SK-N-SH (cell line): ENCODE results near the gene TSKS. TPM values are rescaled to one million over a fixed set of nuclear protein-coding genes. Genes with fewer than 3 reads are reported as not detected.

ENCODE experiments used
- CTCF ChIA-PET: fragments of 300-600, 350-600 bp; formaldehyde crosslinking; extraction: SDS; loops from one replicate; lab custom pipeline; 2021; lab: Yijun Ruan, JAX
- POLR2A ChIA-PET: fragments of 350-600 bp; sonication (Branson Sonifier 250); formaldehyde crosslinking; extraction: SDS; loops from one replicate; lab custom pipeline; 2020; ENCODE audit warnings: antibody characterized with exemption, inconsistent platforms; lab: Yijun Ruan, JAX
- DNase-seq: peaks from one replicate; pipeline ENCODE4 v3.0.0; 2012
- H2AFZ ChIP-seq: fragments of 200-600 bp; sonication (generic); 2 replicates; pipeline ENCODE4 v1.8.1; 2016; ENCODE audit warnings: antibody characterized with exemption, mild to moderate bottlenecking, low read depth
- H3F3A ChIP-seq: fragments of 200-600 bp; sonication (generic); replicated peaks from 2 replicates; pipeline ENCODE3; 2016; ENCODE audit warnings: antibody characterized with exemption, mild to moderate bottlenecking; ENCODE audit not compliant: insufficient read depth
- H3K27ac ChIP-seq, 2 experiments: fragments of 200-500 bp in 1 of 2; fragments of 200-600 bp in 1 of 2; sonication (Bioruptor generic) in 1 of 2; sonication (generic), shearing (Covaris generic) in 1 of 2; 2 replicates each; pipeline versions ENCODE4 v1.5.1 to v1.6.1; 2014 to 2016; ENCODE audit warnings: low read depth in 2 of 2, inconsistent platforms in 1 of 2, low read length in 1 of 2, mild to moderate bottlenecking in 1 of 2, mixed read lengths in 1 of 2
- H3K27me3 ChIP-seq: fragments of 200-600 bp; sonication (generic), shearing (Covaris generic); 2 replicates; pipeline ENCODE4 v1.6.1; 2016; ENCODE audit warnings: mixed run types; ENCODE audit not compliant: insufficient read depth
- H3K36me3 ChIP-seq, 2 experiments: fragments of 200-500 bp in 1 of 2; fragments of 200-600 bp in 1 of 2; sonication (Bioruptor generic) in 1 of 2; sonication (generic) in 1 of 2; replicated peaks in 1 of 2; 2 replicates each; pipeline versions ENCODE3 to v1.5.1; 2014 to 2016; ENCODE audit warnings: low read length in 1 of 2, mild to moderate bottlenecking in 1 of 2; ENCODE audit not compliant: insufficient read depth in 2 of 2, control insufficient read depth in 1 of 2
- H3K4me1 ChIP-seq, 2 experiments: fragments of 200-500 bp in 1 of 2; fragments of 200-600 bp in 1 of 2; sonication (Bioruptor generic) in 1 of 2; sonication (generic), shearing (Covaris generic) in 1 of 2; 2 replicates each; pipeline versions ENCODE4 v1.5.1 to v1.6.1; 2014 to 2016; ENCODE audit warnings: low read depth in 1 of 2, low read length in 1 of 2, mixed run types in 1 of 2; ENCODE audit not compliant: insufficient read depth in 2 of 2, control insufficient read depth in 1 of 2
- H3K4me2 ChIP-seq: fragments of 200-600 bp; sonication (generic), shearing (Covaris generic); 2 replicates; pipeline ENCODE4 v1.6.1; 2017; ENCODE audit warnings: mixed run types
- H3K4me3 ChIP-seq, 2 experiments: fragments of 200-500 bp in 1 of 2; fragments of 200-600 bp in 1 of 2; sonication (Bioruptor generic) in 1 of 2; sonication (generic), shearing (Covaris generic) in 1 of 2; 2 replicates each; pipeline versions ENCODE4 v1.5.1 to v1.8.1; 2014 to 2016; ENCODE audit warnings: low read depth in 2 of 2, inconsistent platforms in 1 of 2, low read length in 1 of 2, mild to moderate bottlenecking in 1 of 2, mixed read lengths in 1 of 2, moderate library complexity in 1 of 2
- H3K79me2 ChIP-seq: fragments of 200-600 bp; sonication (generic); 2 replicates; pipeline ENCODE4 v1.8.1; 2017; ENCODE audit warnings: mild to moderate bottlenecking; ENCODE audit not compliant: insufficient read depth
- H3K9ac ChIP-seq: fragments of 200-600 bp; sonication (generic); 2 replicates; pipeline ENCODE4 v1.6.1; 2017; ENCODE audit warnings: mixed run types
- H3K9me2 ChIP-seq: fragments of 200-600 bp; sonication (generic); 2 replicates; pipeline ENCODE4 v1.6.1; 2017; ENCODE audit warnings: mixed run types
- H3K9me3 ChIP-seq: fragments of 200-600 bp; sonication (generic); 2 replicates; pipeline ENCODE4 v1.6.1; 2017; ENCODE audit warnings: mixed run types, mild to moderate bottlenecking, moderate library complexity
- H4K20me1 ChIP-seq: fragments of 200-600 bp; sonication (generic); 2 replicates; pipeline ENCODE4 v1.6.1; 2017; ENCODE audit warnings: mild to moderate bottlenecking, mixed run types; ENCODE audit not compliant: insufficient read depth
- ELF1 ChIP-seq: IDR thresholded peaks from 2 replicates; pipeline ENCODE4 v1.4.0; 2012
- FOXM1 ChIP-seq: IDR thresholded peaks from 2 replicates; pipeline ENCODE4 v1.4.0; 2012; ENCODE audit warnings: low read depth, mild to moderate bottlenecking
- GATA2 ChIP-seq: sonication (generic); formaldehyde crosslinking; IDR thresholded peaks from 2 replicates; pipeline ENCODE4 v1.5.0; 2020; ENCODE audit warnings: mild to moderate bottlenecking, missing genetic modification reagents
- IRF3 ChIP-seq: fragments of 150-350 bp; IDR thresholded peaks from 2 replicates; pipeline ENCODE4 v1.6.1; 2016; ENCODE audit warnings: mild to moderate bottlenecking, low read depth, low read length
- NFIC ChIP-seq: IDR thresholded peaks from 2 replicates; pipeline ENCODE4 v1.4.0; 2012; ENCODE audit warnings: borderline replicate concordance
- SIN3A ChIP-seq: IDR thresholded peaks from 2 replicates; pipeline ENCODE4 v1.6.1; 2012; ENCODE audit warnings: low read depth, mild to moderate bottlenecking, low read length, moderate library complexity, borderline replicate concordance
- TAF1 ChIP-seq: IDR thresholded peaks from 2 replicates; pipeline ENCODE4 v1.6.1; 2012; ENCODE audit warnings: low read depth, mild to moderate bottlenecking, low read length, moderate library complexity, borderline replicate concordance
- USF1 ChIP-seq: IDR thresholded peaks from 2 replicates; pipeline ENCODE4 v1.4.0; 2012; ENCODE audit warnings: low read depth, borderline replicate concordance
- USF2 ChIP-seq: fragments of 150-350 bp; IDR thresholded peaks from 2 replicates; pipeline ENCODE4 v1.6.1; 2017; ENCODE audit warnings: antibody characterized with exemption, low read length, low read depth, borderline replicate concordance
- ZBTB33 ChIP-seq: IDR thresholded peaks from 2 replicates; pipeline ENCODE4 v1.4.0; 2012; ENCODE audit warnings: low read depth, borderline replicate concordance
- WGBS: methylation state at CpG from one replicate; pipeline ENCODE4 v1.1.6; 2017; ENCODE audit warnings: low lambda C conversion rate; 5-methylcytosine and 5-hydroxymethylcytosine counted together
- polyA plus RNA-seq, 3 experiments: library from polyadenylated mRNA; depleted of rRNA; stranded (reverse); fragments of >200 nt; gene quantifications; 2 replicates each; pipeline ENCODE4 v1.2.3, GENCODE V29; 2012
- TF ChIP-seq, protein P1 (sequence below): fragments of 200-600 bp; sonication (generic); IDR thresholded peaks from 2 replicates; pipeline ENCODE4 v1.6.1; 2017; ENCODE audit warnings: antibody characterized with exemption, mild to moderate bottlenecking, moderate library complexity
- TF ChIP-seq, protein P2 (sequence below): IDR thresholded peaks from 2 replicates; pipeline ENCODE4; 2012

The TSKS gene
- polyA plus RNA-seq, 1 of the 3 experiments (the other 2 are of a cell fraction), result not detected

GRCh38 chr19:49792829-49793560 lies 29.9 kb upstream of the TSKS start:
- Histone ChIP-seq H3K4me2 (no peak overlapping the region), H3K36me3 (peaks cover 15 to 34% of the 10 kb centered on the region in 2 experiments), H4K20me1 (no peaks in the 10 kb centered on the region), H3K9ac (no peak overlapping the region), H3K9me2 (no peaks in the 10 kb centered on the region), H3K27me3 (no peaks in the 10 kb centered on the region), H3K27ac (no peak overlapping the region), H3K9me3 (no peaks in the 10 kb centered on the region), H3K4me1 (no peaks in the 10 kb centered on the region), H3F3A (no peaks in the 10 kb centered on the region), H3K79me2 (peaks cover 2% of the 10 kb centered on the region; the same call in 1 of the 2 replicates), H3K4me3 (no peak overlapping the region), H2AFZ (no peak overlapping the region)
- WGBS, result 86% methylated on average over 15 of the region's 22 CpGs
- TF ChIP-seq IRF3 (no peak), ZBTB33 (no peak), SIN3A (no peak), USF2 (no peak), NFIC (no peak), ELF1 (no peak), GATA2 (CRISPR knock-in tag) (no peak), TAF1 (no peak), FOXM1 (no peak), USF1 (no peak)
- TF ChIP-seq, protein P1, sequence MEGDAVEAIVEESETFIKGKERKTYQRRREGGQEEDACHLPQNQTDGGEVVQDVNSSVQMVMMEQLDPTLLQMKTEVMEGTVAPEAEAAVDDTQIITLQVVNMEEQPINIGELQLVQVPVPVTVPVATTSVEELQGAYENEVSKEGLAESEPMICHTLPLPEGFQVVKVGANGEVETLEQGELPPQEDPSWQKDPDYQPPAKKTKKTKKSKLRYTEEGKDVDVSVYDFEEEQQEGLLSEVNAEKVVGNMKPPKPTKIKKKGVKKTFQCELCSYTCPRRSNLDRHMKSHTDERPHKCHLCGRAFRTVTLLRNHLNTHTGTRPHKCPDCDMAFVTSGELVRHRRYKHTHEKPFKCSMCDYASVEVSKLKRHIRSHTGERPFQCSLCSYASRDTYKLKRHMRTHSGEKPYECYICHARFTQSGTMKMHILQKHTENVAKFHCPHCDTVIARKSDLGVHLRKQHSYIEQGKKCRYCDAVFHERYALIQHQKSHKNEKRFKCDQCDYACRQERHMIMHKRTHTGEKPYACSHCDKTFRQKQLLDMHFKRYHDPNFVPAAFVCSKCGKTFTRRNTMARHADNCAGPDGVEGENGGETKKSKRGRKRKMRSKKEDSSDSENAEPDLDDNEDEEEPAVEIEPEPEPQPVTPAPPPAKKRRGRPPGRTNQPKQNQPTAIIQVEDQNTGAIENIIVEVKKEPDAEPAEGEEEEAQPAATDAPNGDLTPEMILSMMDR, result no peak
- TF ChIP-seq, protein P2, sequence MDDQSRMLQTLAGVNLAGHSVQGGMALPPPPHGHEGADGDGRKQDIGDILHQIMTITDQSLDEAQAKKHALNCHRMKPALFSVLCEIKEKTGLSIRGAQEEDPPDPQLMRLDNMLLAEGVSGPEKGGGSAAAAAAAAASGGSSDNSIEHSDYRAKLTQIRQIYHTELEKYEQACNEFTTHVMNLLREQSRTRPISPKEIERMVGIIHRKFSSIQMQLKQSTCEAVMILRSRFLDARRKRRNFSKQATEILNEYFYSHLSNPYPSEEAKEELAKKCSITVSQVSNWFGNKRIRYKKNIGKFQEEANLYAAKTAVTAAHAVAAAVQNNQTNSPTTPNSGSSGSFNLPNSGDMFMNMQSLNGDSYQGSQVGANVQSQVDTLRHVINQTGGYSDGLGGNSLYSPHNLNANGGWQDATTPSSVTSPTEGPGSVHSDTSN, result no peak
- POLR2A ChIA-PET, result no interaction called here
- CTCF ChIA-PET, result no interaction called here
- DNase-seq, result no peak
